Endodermal cell (in vitro differentiated cells): Measurements from ENCODE around the gene FAN1. TPM values are rescaled to one million over a fixed set of nuclear protein-coding genes. Genes with fewer than 3 reads are reported as not detected.

ENCODE experiments used
- DNase-seq: peaks from one replicate; pipeline ENCODE4 v3.0.0-alpha.2; 2017
- H3K27ac ChIP-seq: 2 replicates; pipeline ENCODE4 v1.5.1; 2013; ENCODE audit warnings: mild to moderate bottlenecking, low read depth, low read length, moderate library complexity
- H3K27me3 ChIP-seq: 2 replicates; pipeline ENCODE4 v1.6.1; 2013; ENCODE audit warnings: mild to moderate bottlenecking, low read length, moderate library complexity; ENCODE audit not compliant: insufficient read depth, control insufficient read depth, poor library complexity, severe bottlenecking
- H3K36me3 ChIP-seq: 2 replicates; pipeline ENCODE4 v1.7.0; 2013; ENCODE audit warnings: mild to moderate bottlenecking, low read length, moderate library complexity; ENCODE audit not compliant: control insufficient read depth, insufficient read depth
- H3K4me1 ChIP-seq: one replicate; pipeline ENCODE4 v1.7.0; 2013; ENCODE audit warnings: low read length; ENCODE audit not compliant: control insufficient read depth, insufficient read depth
- H3K4me3 ChIP-seq: 2 replicates; pipeline ENCODE4 v1.5.1; 2013; ENCODE audit warnings: mild to moderate bottlenecking, low read length, moderate library complexity
- H3K9ac ChIP-seq: 2 replicates; pipeline ENCODE4 v1.6.1; 2013; ENCODE audit warnings: mild to moderate bottlenecking, low read length, moderate library complexity; ENCODE audit not compliant: poor library complexity, severe bottlenecking; ENCODE audit errors: extremely low read depth
- H3K9me3 ChIP-seq: 2 replicates; pipeline ENCODE4 v1.6.1; 2013; ENCODE audit warnings: mild to moderate bottlenecking, low read length, moderate library complexity; ENCODE audit not compliant: control insufficient read depth
- H3K27ac Mint-ChIP-seq: 2 replicates; pipeline ENCODE4 v1.8.0; 2020; ENCODE audit warnings: mixed read lengths
- H3K27me3 Mint-ChIP-seq: 2 replicates; pipeline ENCODE4 v1.8.0; 2021; ENCODE audit warnings: mild to moderate bottlenecking, mixed read lengths; ENCODE audit not compliant: insufficient read depth
- H3K36me3 Mint-ChIP-seq: 2 replicates; pipeline ENCODE4 v1.8.0; 2020; ENCODE audit warnings: low read depth, mixed read lengths
- H3K4me1 Mint-ChIP-seq: 2 replicates; pipeline ENCODE4 v1.8.0; 2020; ENCODE audit warnings: mixed read lengths
- H3K4me3 Mint-ChIP-seq: 2 replicates; pipeline ENCODE4 v1.8.0; 2020; ENCODE audit warnings: mild to moderate bottlenecking, moderate library complexity, mixed read lengths
- H3K9me3 Mint-ChIP-seq: 2 replicates; pipeline ENCODE4 v1.8.0; 2020; ENCODE audit warnings: mild to moderate bottlenecking, mixed read lengths
- WGBS, 2 experiments: methylation state at CpG; one replicate each; pipeline versions ENCODE4 v1.1.5 to v1.1.7; 2013; ENCODE audit warnings: missing lambda C conversion rate in 2 of 2, mixed read lengths in 1 of 2; ENCODE audit not compliant: insufficient coverage in 1 of 2, insufficient read length in 1 of 2; 5-methylcytosine and 5-hydroxymethylcytosine counted together
- total RNA-seq, 2 donors: library from RNA; stranded (reverse); fragmentation: NEBNext Ultra II Directional in 1 of 2; extraction: Animal tissue kit (Norgen Biotek cat#: 25700) in 1 of 2; gene quantifications; 2 replicates in 1 of 2; 3 replicates in 1 of 2; pipeline ENCODE4 v1.2.1, GENCODE V29; 2021
- TF ChIP-seq, protein P1 (sequence below): fragments of 200-600 bp; sonication (generic); conservative IDR thresholded peaks from 2 replicates; pipeline ENCODE4 v1.5.0; 2021; ENCODE audit warnings: antibody characterized with exemption, mild to moderate bottlenecking

Gene FAN1
- total RNA-seq, 2 donors from 2014 or later = 20.0 to 25.9 TPM

DNA sequence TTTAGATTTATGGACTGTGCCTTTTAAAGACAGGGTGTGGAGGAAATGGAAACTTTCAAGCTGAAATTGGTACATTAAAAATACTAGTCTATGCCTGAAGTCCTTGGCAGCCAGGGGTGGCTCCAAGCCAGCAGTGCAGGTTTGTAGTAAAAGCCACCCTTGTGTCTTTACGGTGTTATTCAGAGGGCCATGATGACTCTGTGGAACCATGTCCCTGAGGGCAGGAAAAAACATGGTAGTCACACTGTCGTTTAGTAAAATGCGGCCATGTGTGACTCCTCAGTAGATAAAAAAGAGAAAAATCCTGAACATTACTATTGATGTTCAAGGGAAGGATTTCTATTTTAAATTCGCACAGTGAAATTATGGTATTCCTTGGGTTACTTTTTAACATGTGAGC, 2.7 kb downstream of the FAN1 start:
- Histone ChIP-seq H3K9me3 (no peaks in the 10 kb centered on the region), H3K36me3 (peaks cover 27% of the 10 kb centered on the region), H3K9ac (no peak overlapping the region), H3K27ac (no peak overlapping the region), H3K27me3 (no peaks in the 10 kb centered on the region), H3K4me1 (no peaks in the 10 kb centered on the region), H3K4me3 (no peak overlapping the region)
- Mint-ChIP-seq H3K4me3 (no peak overlapping the region), H3K27ac (no peak overlapping the region), H3K27me3 (no peaks in the 10 kb centered on the region), H3K36me3 (peaks cover 22% of the 10 kb centered on the region), H3K4me1 (peaks cover 2% of the 10 kb centered on the region), H3K9me3 (no peaks in the 10 kb centered on the region)
- no peak for DNase-seq
- TF ChIP-seq, protein P1, sequence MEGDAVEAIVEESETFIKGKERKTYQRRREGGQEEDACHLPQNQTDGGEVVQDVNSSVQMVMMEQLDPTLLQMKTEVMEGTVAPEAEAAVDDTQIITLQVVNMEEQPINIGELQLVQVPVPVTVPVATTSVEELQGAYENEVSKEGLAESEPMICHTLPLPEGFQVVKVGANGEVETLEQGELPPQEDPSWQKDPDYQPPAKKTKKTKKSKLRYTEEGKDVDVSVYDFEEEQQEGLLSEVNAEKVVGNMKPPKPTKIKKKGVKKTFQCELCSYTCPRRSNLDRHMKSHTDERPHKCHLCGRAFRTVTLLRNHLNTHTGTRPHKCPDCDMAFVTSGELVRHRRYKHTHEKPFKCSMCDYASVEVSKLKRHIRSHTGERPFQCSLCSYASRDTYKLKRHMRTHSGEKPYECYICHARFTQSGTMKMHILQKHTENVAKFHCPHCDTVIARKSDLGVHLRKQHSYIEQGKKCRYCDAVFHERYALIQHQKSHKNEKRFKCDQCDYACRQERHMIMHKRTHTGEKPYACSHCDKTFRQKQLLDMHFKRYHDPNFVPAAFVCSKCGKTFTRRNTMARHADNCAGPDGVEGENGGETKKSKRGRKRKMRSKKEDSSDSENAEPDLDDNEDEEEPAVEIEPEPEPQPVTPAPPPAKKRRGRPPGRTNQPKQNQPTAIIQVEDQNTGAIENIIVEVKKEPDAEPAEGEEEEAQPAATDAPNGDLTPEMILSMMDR = no peak
- WGBS, 2 experiments = 92 to 97% methylated on average over 4 of the region's 4 CpGs

DNA sequence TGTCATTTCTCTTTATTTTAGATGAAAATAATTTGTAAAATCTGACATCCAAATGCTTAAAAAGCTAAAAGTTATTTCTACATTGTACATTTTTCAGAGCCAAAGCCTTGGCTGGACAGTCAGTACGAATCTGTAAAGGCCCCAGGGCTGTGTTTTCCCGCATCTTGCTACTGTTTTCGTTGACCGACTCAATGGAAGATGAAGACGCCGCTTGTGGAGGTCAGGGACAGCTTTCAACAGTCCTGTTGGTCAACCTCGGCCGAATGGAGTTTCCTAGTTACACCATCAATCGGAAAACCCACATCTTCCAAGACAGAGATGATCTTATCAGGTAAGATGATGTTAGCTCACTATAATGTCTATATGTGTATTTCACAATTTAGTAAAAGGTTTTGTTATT, 10.0 kb downstream of the FAN1 start:
- Mint-ChIP-seq H3K36me3 (peaks cover 51% of the 10 kb centered on the region), H3K4me3 (no peak overlapping the region), H3K4me1 (no peaks in the 10 kb centered on the region), H3K27me3 (no peaks in the 10 kb centered on the region), H3K27ac (no peak overlapping the region), H3K9me3 (no peaks in the 10 kb centered on the region)
- H3K27me3 ChIP-seq = no peaks in the 10 kb centered on the region
- H3K4me1 ChIP-seq = no peaks in the 10 kb centered on the region
- no peak overlapping the region for H3K27ac ChIP-seq
- no peaks in the 10 kb centered on the region for H3K9me3 ChIP-seq
- no peak for DNase-seq
- no peak overlapping the region for H3K9ac ChIP-seq
- WGBS, 2 experiments = 94% methylated on average over 6 to 9 of the region's 9 CpGs
- no peak overlapping the region for H3K4me3 ChIP-seq
- peaks cover 66% of the 10 kb centered on the region for H3K36me3 ChIP-seq
- TF ChIP-seq, protein P1 = no peak

DNA sequence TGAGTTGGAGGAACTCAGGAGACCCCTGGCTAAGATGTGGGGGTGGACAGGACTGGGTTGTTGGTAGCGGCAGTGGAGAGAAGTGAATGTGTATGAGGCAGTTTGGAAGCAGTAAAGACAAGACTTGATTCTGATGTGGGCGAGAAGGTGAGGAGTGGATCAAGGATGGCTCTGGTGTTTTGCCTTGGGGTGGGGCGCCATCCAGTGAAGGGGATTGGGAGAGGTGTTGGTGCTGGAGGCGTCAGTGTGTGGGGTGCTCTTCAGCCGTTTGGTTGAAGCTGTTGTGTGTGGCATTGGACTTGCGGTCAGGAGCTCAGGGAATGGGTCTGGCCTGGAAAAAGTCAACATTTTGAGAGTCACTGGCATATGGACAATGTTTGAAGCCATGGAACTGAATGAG, 13.3 kb downstream of the FAN1 start:
- no peak for DNase-seq
- Histone ChIP-seq H3K4me3 (no peak overlapping the region), H3K4me1 (peaks cover 3% of the 10 kb centered on the region), H3K36me3 (peaks cover 70% of the 10 kb centered on the region), H3K9ac (no peak overlapping the region), H3K27me3 (no peaks in the 10 kb centered on the region), H3K27ac (no peak overlapping the region), H3K9me3 (no peaks in the 10 kb centered on the region)
- H3K4me1 Mint-ChIP-seq = peaks cover 3% of the 10 kb centered on the region
- H3K36me3 Mint-ChIP-seq = peaks cover 56% of the 10 kb centered on the region
- H3K27ac Mint-ChIP-seq = no peak overlapping the region
- WGBS, 2 experiments = 80 to 87% methylated on average over 5 to 6 of the region's 6 CpGs
- no peak overlapping the region for H3K4me3 Mint-ChIP-seq
- TF ChIP-seq, protein P1 = no peak
- no peaks in the 10 kb centered on the region for H3K27me3 Mint-ChIP-seq
- no peaks in the 10 kb centered on the region for H3K9me3 Mint-ChIP-seq
